ENCODE results near the gene DYRK1A. TPM values are rescaled to one million over a fixed set of nuclear protein-coding genes. Genes with fewer than 3 reads are reported as not detected.
"Not testable (repeated sequence)": the region's sequence is repeated elsewhere in the genome, so short reads cannot be mapped to it uniquely, and the experiment has no call there.

Gene DYRK1A
- total RNA-seq, 1 experiment from 2014 or later = 40.9 TPM

- no peak for DNase-seq (ENCODE audit: low read depth)
Measured at GRCh38 chr21:37548521-37548981, 182.0 kb downstream of the DYRK1A start.

DNA sequence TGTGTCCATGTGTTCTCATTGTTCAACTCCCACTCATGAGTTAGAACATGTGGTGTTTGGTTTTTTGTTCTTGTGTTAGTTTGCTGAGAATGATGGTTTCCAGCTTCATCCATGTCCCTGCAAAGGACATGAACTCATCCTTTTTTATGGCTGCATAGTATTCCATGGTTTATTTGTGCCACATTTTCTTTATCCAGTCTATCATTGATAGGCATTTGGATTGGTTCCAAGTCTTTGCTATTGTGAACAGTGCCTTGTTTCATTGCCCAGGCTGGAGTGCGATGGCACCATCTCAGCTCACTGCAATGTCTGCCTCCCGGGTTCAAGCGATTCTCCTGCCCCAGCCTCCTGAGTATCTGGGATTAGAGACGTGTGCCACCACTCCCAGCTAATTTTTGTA lies 183.2 kb downstream of the DYRK1A start:
- not testable (repeated sequence) for DNase-seq (ENCODE audit: low read depth)

GRCh38 chr21:37550157-37550556 lies 183.6 kb downstream of the DYRK1A start:
- DNase-seq (ENCODE audit: low read depth) = no peak

- DNase-seq (ENCODE audit: low read depth) = no peak
Measured at GRCh38 chr21:37550618-37551330, 184.2 kb downstream of the DYRK1A start.

- DNase-seq (ENCODE audit: low read depth) = no peak
Measured at GRCh38 chr21:37551331-37551992, 184.9 kb downstream of the DYRK1A start.

GRCh38 chr21:37551993-37552355 lies 185.4 kb downstream of the DYRK1A start:
- peak; percentile 86 for DNase-seq (ENCODE audit: low read depth)

DNA sequence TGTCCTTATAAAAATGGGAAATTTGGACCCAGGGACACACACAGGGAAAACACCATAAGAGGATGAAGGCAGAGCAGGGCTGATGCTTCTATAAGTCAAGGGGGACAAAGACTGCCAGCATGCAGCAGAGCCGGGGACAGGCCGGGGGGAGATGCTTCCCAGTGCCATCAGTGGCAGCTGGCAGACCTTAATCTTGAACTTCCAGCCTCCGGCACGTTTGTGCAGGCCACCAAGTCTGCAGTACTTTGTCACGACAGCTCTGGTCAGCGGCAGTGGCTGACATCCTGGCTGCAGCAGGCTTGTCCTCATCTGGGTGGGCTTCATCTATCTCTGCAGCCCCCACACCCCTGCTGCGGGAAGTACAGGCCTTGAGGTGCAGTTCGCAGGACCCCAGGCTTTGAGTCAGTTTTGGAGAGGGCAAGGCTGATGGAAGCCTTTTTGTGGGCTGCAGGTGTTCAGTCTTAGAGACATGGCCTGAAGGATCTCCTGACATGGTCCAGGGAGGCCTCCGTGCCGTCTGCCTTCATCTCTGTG lies 186.0 kb downstream of the DYRK1A start:
- no peak for DNase-seq (ENCODE audit: low read depth)

- DNase-seq (ENCODE audit: low read depth) = no peak
Measured at GRCh38 chr21:37553078-37553481, 186.5 kb downstream of the DYRK1A start.

DNA sequence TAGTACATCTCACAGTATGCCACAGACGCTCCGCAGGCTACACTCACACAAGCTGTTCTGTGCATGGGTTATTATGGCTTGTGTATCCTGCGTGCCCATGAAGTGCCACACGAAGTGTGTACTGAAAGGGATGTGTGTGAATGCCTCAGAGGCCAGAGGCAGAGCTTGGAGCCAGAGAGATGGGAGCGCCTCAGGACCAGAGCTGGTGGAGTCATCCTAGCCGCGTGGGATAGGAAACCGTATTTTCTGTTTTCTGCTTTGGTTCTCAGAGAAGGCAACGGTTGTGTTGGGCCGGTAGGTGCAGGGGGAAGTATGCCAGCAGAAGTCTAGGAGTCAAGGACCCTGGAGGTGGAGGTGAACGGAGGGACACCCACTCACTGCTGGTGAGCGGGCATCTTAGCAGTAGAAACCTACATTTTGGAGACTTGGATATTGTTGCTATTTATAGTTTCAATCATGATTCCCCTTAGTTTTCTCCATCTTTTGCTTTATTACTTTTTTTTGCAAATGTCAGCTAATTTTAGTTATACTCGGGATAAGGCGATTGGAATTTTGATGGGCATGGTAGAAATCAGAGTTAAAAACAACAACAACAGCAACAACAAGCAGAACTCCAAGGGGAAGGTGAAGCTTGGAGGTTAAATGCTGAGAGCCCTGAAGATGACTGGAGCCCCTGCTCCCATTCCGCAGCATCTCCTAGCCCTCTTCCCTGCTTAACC lies 188.2 kb downstream of the DYRK1A start:
- DNase-seq (ENCODE audit: low read depth) = no peak

DNA sequence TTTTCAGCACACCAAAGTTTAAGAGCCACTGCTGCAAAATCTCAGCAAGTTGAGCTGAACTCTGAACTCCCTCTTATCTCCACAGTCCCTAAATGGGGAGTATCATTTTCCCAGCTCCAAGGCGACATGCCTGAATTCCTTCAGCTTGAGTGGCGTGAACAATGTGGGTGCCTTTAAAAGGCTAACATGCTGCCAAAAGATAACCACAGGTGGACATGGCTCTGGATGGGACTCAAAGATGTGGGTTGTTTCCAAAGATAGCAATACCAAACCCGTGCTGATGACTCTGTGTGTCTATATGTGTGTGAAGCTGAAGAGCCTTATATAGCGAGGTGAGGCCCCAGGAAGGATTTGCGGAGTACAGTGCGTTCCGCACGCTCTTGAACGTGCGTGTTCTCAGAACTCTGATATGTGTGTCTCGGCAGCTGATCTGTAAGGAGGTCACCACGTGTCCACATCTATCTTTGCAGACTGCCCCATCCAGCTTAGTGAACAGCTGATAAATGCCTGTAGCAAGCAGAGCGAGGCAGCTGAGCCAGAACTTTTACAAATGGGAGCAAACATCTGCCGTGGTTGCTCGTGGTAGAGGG lies 189.2 kb downstream of the DYRK1A start:
- peak; percentile 33 for DNase-seq (ENCODE audit: low read depth)

- DNase-seq (ENCODE audit: low read depth) = no peak
Measured at GRCh38 chr21:37557261-37557950, 190.8 kb downstream of the DYRK1A start.

DNA sequence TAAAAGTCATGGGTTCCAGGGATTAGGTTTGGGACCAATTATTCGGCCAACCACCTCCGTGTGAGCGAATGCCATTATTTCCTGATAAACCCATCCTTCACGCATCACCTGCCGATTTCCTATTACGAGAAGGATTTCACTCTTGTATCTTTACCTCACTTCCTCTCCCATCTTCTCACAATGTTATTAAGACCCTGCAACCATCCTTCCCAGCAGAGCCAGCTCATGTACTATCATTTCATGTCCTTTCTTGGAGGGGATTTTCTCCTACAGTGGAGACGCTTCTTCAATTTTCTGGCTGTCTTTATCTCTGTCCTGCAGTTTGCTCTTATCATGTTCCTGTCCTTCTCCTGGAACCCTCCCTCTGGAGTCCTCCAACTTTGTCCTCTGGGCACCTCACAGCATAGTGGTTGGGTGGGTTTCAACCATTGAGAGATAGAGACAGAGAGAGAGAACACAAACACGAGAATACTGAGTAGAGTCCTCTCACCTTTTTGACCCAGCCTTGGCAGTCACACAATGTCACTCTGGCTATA lies 192.2 kb downstream of the DYRK1A start:
- no peak for DNase-seq (ENCODE audit: low read depth)

GRCh38 chr21:37560385-37560784 lies 193.8 kb downstream of the DYRK1A start:
- DNase-seq (ENCODE audit: low read depth) = no peak

GRCh38 chr21:37561506-37561905 lies 194.9 kb downstream of the DYRK1A start:
- no peak for DNase-seq (ENCODE audit: low read depth)

- DNase-seq (ENCODE audit: low read depth) = no peak
Measured at GRCh38 chr21:37561941-37562919, 195.7 kb downstream of the DYRK1A start.

DNA sequence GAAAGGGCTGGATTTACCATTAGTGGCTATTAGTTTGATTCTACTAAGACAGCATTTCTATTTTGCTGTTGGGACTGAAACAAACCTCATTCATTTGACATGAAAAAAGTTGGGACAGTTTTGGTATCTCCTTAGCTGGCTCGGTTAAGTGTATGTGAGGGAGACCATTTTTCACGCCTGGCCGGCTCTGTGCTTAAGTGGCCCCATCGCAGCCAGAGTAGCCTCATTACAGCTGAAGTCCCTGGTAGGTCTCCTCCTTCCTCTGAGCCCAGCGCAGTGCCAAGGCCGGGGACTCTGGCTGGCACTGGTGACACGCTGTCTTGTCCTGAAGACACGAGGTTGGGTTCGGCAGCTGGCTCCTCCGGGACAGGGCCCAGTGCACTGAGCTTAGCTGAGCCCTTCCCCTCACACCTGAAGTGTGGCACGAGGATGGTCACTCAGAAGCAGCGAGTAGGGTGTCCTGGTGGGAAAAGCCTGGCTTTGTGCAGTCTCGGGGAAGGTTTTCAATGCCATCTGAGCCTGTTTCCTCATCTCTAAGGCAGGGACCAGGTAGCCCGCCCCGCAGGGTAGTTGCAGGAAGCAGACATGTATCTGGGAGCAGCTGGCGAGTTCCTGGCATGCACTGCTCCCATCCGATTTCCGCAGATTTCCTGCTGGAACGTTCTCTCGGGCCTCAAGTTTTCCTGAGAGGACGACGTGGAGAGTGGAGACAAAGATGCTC lies 196.5 kb downstream of the DYRK1A start:
- no peak for DNase-seq (ENCODE audit: low read depth)

- peak; percentile 92 for DNase-seq (ENCODE audit: low read depth)
Measured at GRCh38 chr21:37563641-37564340, 197.2 kb downstream of the DYRK1A start.

- peak; percentile 99 for DNase-seq (ENCODE audit: low read depth)
Measured at GRCh38 chr21:37564341-37564923, 197.9 kb downstream of the DYRK1A start.

Data from LHCN-M2 (cell line).